IMR-90 (cell line): Measurements from ENCODE around the gene LDLRAD1.
"Not testable (repeated sequence)": the region's sequence is repeated elsewhere in the genome, so short reads cannot be mapped to it uniquely, and the experiment has no call there.

Experiments used
- BHLHE40 ChIP-seq: fragments of 150-350 bp; IDR thresholded peaks from 2 replicates; pipeline ENCODE4 v1.6.1; 2016; ENCODE audit warnings: mild to moderate bottlenecking, low read depth, low read length
- CEBPB ChIP-seq: IDR thresholded peaks from 2 replicates; pipeline ENCODE4 v1.6.1; 2012; ENCODE audit warnings: low read depth, low read length, improper control_type of control experiment
- CHD1 ChIP-seq: IDR thresholded peaks from 2 replicates; pipeline ENCODE4 v1.6.1; 2012; ENCODE audit warnings: low read depth, low read length, improper control_type of control experiment
- FOS ChIP-seq: fragments of 150-350 bp; IDR thresholded peaks from 2 replicates; pipeline ENCODE4 v1.6.1; 2016; ENCODE audit warnings: low read depth, low read length
- MAFK ChIP-seq: IDR thresholded peaks from 2 replicates; pipeline ENCODE4 v1.6.1; 2012; ENCODE audit warnings: low read depth, low read length, improper control_type of control experiment
- MXI1 ChIP-seq: IDR thresholded peaks from 2 replicates; pipeline ENCODE4 v1.6.1; 2012; ENCODE audit warnings: low read depth, mild to moderate bottlenecking, low read length, moderate library complexity, borderline replicate concordance
- POLR2A ChIP-seq: IDR thresholded peaks from 2 replicates; pipeline ENCODE4 v1.6.1; 2012; ENCODE audit warnings: mild to moderate bottlenecking, low read depth, low read length
- RAD21 ChIP-seq: IDR thresholded peaks from 2 replicates; pipeline ENCODE4 v1.6.1; 2012; ENCODE audit warnings: low read length, improper control_type of control experiment
- RCOR1 ChIP-seq: IDR thresholded peaks from 2 replicates; pipeline ENCODE4 v1.6.1; 2012; ENCODE audit warnings: mild to moderate bottlenecking, low read length, improper control_type of control experiment; ENCODE audit not compliant: insufficient replicate concordance
- RFX5 ChIP-seq: IDR thresholded peaks from 2 replicates; pipeline ENCODE4 v1.8.0; 2012; ENCODE audit warnings: low read depth, mild to moderate bottlenecking, low read length, moderate library complexity
- SMC3 ChIP-seq: fragments of 150-350 bp; IDR thresholded peaks from 2 replicates; pipeline ENCODE4 v1.6.1; 2016; ENCODE audit warnings: low read depth, mild to moderate bottlenecking, antibody characterized with exemption, low read length, moderate library complexity
- USF2 ChIP-seq: fragments of 150-350 bp; IDR thresholded peaks from 2 replicates; pipeline ENCODE4 v1.6.1; 2017; ENCODE audit warnings: mild to moderate bottlenecking, antibody characterized with exemption, low read length, low read depth
- TF ChIP-seq, protein P1 (sequence below): conservative IDR thresholded peaks from 2 replicates; pipeline ENCODE4 v1.5.1; 2012; ENCODE audit warnings: mild to moderate bottlenecking, low read depth, low read length, improper control_type of control experiment
- TF ChIP-seq, protein P2 (sequence below): fragments of 150-350 bp; IDR thresholded peaks from 2 replicates; pipeline ENCODE4 v1.6.1; 2016; ENCODE audit warnings: low read depth, mild to moderate bottlenecking, low read length, moderate library complexity, borderline replicate concordance

GRCh38 chr1:54024811-54025210 lies 6.8 kb upstream of the LDLRAD1 start:
- TF ChIP-seq MAFK, CHD1, POLR2A, CEBPB, RAD21, USF2, SMC3, RFX5, RCOR1, FOS, MXI1, BHLHE40: not testable (repeated sequence)
- TF ChIP-seq, protein P1, sequence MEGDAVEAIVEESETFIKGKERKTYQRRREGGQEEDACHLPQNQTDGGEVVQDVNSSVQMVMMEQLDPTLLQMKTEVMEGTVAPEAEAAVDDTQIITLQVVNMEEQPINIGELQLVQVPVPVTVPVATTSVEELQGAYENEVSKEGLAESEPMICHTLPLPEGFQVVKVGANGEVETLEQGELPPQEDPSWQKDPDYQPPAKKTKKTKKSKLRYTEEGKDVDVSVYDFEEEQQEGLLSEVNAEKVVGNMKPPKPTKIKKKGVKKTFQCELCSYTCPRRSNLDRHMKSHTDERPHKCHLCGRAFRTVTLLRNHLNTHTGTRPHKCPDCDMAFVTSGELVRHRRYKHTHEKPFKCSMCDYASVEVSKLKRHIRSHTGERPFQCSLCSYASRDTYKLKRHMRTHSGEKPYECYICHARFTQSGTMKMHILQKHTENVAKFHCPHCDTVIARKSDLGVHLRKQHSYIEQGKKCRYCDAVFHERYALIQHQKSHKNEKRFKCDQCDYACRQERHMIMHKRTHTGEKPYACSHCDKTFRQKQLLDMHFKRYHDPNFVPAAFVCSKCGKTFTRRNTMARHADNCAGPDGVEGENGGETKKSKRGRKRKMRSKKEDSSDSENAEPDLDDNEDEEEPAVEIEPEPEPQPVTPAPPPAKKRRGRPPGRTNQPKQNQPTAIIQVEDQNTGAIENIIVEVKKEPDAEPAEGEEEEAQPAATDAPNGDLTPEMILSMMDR, result not testable (repeated sequence)
- TF ChIP-seq, protein P2, sequence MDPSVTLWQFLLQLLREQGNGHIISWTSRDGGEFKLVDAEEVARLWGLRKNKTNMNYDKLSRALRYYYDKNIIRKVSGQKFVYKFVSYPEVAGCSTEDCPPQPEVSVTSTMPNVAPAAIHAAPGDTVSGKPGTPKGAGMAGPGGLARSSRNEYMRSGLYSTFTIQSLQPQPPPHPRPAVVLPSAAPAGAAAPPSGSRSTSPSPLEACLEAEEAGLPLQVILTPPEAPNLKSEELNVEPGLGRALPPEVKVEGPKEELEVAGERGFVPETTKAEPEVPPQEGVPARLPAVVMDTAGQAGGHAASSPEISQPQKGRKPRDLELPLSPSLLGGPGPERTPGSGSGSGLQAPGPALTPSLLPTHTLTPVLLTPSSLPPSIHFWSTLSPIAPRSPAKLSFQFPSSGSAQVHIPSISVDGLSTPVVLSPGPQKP, result not testable (repeated sequence)
